Smooth muscle cell (in vitro differentiated cells): ENCODE results near the gene NSUN2. TPM values are rescaled to one million over a fixed set of nuclear protein-coding genes. Genes with fewer than 3 reads are reported as not detected.

Experiments used
- DNase-seq: peaks from one replicate; lab custom pipeline; 2025; ENCODE audit not compliant: unreplicated experiment; lab: John Stamatoyannopoulos, UW
- H2AFZ ChIP-seq: fragments of 200-600 bp; sonication (generic); 2 replicates; pipeline ENCODE4 v1.6.0; 2016; ENCODE audit warnings: antibody characterized with exemption, low read depth, mild to moderate bottlenecking
- H3F3A ChIP-seq: fragments of 200-600 bp; sonication (generic); 2 replicates; pipeline ENCODE4 v1.6.0; 2017; ENCODE audit warnings: antibody characterized with exemption, low read depth
- H3K27ac ChIP-seq: fragments of 200-600 bp; sonication (generic); 2 replicates; pipeline ENCODE4 v1.5.1; 2016; ENCODE audit warnings: low read depth, mild to moderate bottlenecking
- H3K27me3 ChIP-seq: fragments of 200-600 bp; sonication (generic); 2 replicates; pipeline ENCODE4 v1.6.1; 2016; ENCODE audit warnings: low read depth, mild to moderate bottlenecking
- H3K36me3 ChIP-seq: fragments of 200-600 bp; sonication (generic); 2 replicates; pipeline ENCODE4 v1.5.1; 2016; ENCODE audit warnings: low read depth
- H3K4me1 ChIP-seq: fragments of 200-600 bp; sonication (generic); 2 replicates; pipeline ENCODE4 v1.5.1; 2016; ENCODE audit warnings: low read depth
- H3K4me2 ChIP-seq: fragments of 200-600 bp; sonication (generic); 2 replicates; pipeline ENCODE4 v1.6.0; 2016; ENCODE audit warnings: mild to moderate bottlenecking
- H3K4me3 ChIP-seq: fragments of 200-600 bp; sonication (generic); 2 replicates; pipeline ENCODE4 v1.5.1; 2016; ENCODE audit warnings: mild to moderate bottlenecking
- H3K79me2 ChIP-seq: fragments of 200-600 bp; sonication (generic); 2 replicates; pipeline ENCODE4 v1.6.0; 2016; ENCODE audit warnings: low read depth, mild to moderate bottlenecking
- H3K9ac ChIP-seq: fragments of 200-600 bp; sonication (generic); 2 replicates; pipeline ENCODE4 v1.6.0; 2016; ENCODE audit warnings: low read depth
- H3K9me3 ChIP-seq: fragments of 200-600 bp; sonication (generic); replicated peaks from 2 replicates; pipeline ENCODE4 v1.5.1; 2016; ENCODE audit warnings: low read depth
- H4K20me1 ChIP-seq: fragments of 200-600 bp; sonication (generic); 2 replicates; pipeline ENCODE4 v1.6.0; 2016; ENCODE audit warnings: low read depth
- CTCF ChIP-seq: fragments of 200-600 bp; sonication (generic); IDR thresholded peaks from 2 replicates; pipeline ENCODE4 v1.5.1; 2017; ENCODE audit warnings: borderline replicate concordance, mild to moderate bottlenecking, antibody characterized with exemption; ENCODE audit not compliant: insufficient read depth, poor library complexity, severe bottlenecking
- WGBS: methylation state at CpG from one replicate; pipeline ENCODE4 v1.1.7; 2016; ENCODE audit warnings: low lambda C conversion rate; 5-methylcytosine and 5-hydroxymethylcytosine counted together
- polyA plus RNA-seq: library from polyadenylated mRNA; unstranded; fragments of >200 nt; fragmentation: Nextera tagmentation; extraction: Ambion mirVana; gene quantifications from 2 replicates; pipeline ENCODE4 v1.2.1, GENCODE V29; 2016
- total RNA-seq: library from RNA; depleted of rRNA; stranded (reverse); fragments of >200 nt; gene quantifications from 2 replicates; pipeline ENCODE4 v1.2.3, GENCODE V29; 2014

Gene NSUN2
- total and polyA plus RNA-seq, 2 experiments from 2014 or later, result 29.3 to 34.4 TPM

- no peak overlapping the region for H3K27ac ChIP-seq
- no peak overlapping the region for H3K4me3 ChIP-seq
- H3K4me2 ChIP-seq, result no peak overlapping the region
- H3K79me2 ChIP-seq, result no peaks in the 10 kb centered on the region
- TF ChIP-seq CTCF, result no peak
- H3K36me3 ChIP-seq, result no peaks in the 10 kb centered on the region
- H4K20me1 ChIP-seq, result no peaks in the 10 kb centered on the region
- 80% methylated on average over 6 of the region's 6 CpGs for WGBS
- DNase-seq, result no peak
- H3K9me3 ChIP-seq, result no peaks in the 10 kb centered on the region
- H2AFZ ChIP-seq, result no peak overlapping the region
- H3K4me1 ChIP-seq, result no peaks in the 10 kb centered on the region
- H3K9ac ChIP-seq, result no peak overlapping the region
- no peaks in the 10 kb centered on the region for H3F3A ChIP-seq
- H3K27me3 ChIP-seq, result no peaks in the 10 kb centered on the region
Measured at GRCh38 chr5:6568889-6569288, 64.0 kb downstream of the NSUN2 start.

GRCh38 chr5:6568383-6568782, 64.5 kb downstream of the NSUN2 start:
- Histone ChIP-seq H3K27ac (no peak overlapping the region), H3K4me1 (no peaks in the 10 kb centered on the region), H3K79me2 (no peaks in the 10 kb centered on the region), H3K4me2 (no peak overlapping the region), H3F3A (no peaks in the 10 kb centered on the region), H2AFZ (no peak overlapping the region), H4K20me1 (no peaks in the 10 kb centered on the region), H3K36me3 (no peaks in the 10 kb centered on the region), H3K9me3 (no peaks in the 10 kb centered on the region), H3K4me3 (no peak overlapping the region), H3K27me3 (no peaks in the 10 kb centered on the region), H3K9ac (no peak overlapping the region)
- no peak for DNase-seq
- WGBS, result 92% methylated on average over 6 of the region's 6 CpGs
- TF ChIP-seq CTCF, result no peak

DNA sequence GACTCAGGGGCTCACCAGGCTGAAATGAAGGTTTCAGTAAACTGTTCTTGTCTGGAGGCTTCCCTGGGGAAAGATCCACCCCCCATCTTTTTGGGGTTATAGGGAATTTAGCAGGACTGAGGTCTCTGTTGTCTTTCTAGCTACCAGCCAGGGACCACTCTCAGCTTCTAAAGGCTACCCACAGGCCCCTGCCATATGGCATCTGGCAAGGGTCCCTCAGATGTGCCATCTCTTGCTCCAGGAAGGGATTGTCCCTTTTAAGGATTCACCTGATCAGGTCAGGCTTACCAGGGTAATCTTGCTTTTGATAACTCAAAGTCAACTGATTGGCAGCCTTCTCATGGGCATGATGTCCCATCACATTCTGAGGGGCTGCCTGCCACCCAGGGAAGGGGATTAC, 65.0 kb downstream of the NSUN2 start:
- Histone ChIP-seq H3F3A (no peaks in the 10 kb centered on the region), H3K4me3 (no peak overlapping the region), H3K9ac (no peak overlapping the region), H4K20me1 (no peaks in the 10 kb centered on the region), H3K4me2 (no peak overlapping the region), H3K4me1 (no peaks in the 10 kb centered on the region), H3K79me2 (no peaks in the 10 kb centered on the region), H3K27me3 (no peaks in the 10 kb centered on the region), H3K27ac (no peak overlapping the region), H2AFZ (no peak overlapping the region), H3K36me3 (no peaks in the 10 kb centered on the region), H3K9me3 (no peaks in the 10 kb centered on the region)
- TF ChIP-seq CTCF, result no peak
- DNase-seq, result no peak

DNA sequence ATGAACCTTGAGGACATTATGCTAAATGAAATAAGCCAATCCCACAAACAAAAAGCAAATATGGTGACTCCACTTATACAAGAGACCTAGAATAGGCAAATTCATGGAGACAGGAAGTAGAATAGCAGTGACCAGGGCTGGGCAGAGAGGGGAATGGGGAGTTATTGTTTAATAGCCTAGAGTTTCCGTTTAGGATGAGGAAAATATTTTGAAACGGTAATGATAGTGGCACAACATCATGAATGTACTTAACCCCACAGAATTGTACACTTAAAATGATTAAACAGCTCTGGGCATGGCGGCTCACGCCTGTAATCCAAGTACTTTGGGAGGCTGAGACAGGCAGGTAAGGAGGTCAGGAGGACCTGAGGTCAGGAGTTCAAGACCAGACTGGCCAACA, 65.8 kb downstream of the NSUN2 start:
- Histone ChIP-seq H3K4me3 (no peak overlapping the region), H2AFZ (no peak overlapping the region), H3K27ac (no peak overlapping the region), H4K20me1 (no peaks in the 10 kb centered on the region), H3K36me3 (no peaks in the 10 kb centered on the region), H3F3A (no peaks in the 10 kb centered on the region), H3K4me1 (no peaks in the 10 kb centered on the region), H3K79me2 (no peaks in the 10 kb centered on the region), H3K9me3 (no peaks in the 10 kb centered on the region), H3K9ac (no peak overlapping the region), H3K27me3 (no peaks in the 10 kb centered on the region), H3K4me2 (no peak overlapping the region)
- DNase-seq, result no peak
- WGBS, result 93% methylated on average over 4 of the region's 4 CpGs
- no peak for TF ChIP-seq CTCF
